A549 (cell line): ENCODE measurements around the gene TOMM20L. TPM values are rescaled to one million over a fixed set of nuclear protein-coding genes. Genes with fewer than 3 reads are reported as not detected.

Experiments used
- ATAC-seq, 2 experiments: fragments of 200-7000 bp in 1 of 2; fragments of >200 bp in 1 of 2; cut with Nextera tagmentation in 1 of 2; cut with Tn5 transposase in 1 of 2; 3 replicates each; pipeline versions ENCODE4 v1.8.0 to v1.9.1; 2018 to 2020; ENCODE audit warnings: mild to moderate bottlenecking in 1 of 2, moderate library complexity in 1 of 2
- CTCF ChIA-PET: fragments of 300-600 bp; sonication (Branson Sonifier 250); formaldehyde crosslinking; extraction: SDS; loops from one replicate; lab custom pipeline; 2021; ENCODE audit warnings: antibody characterized with exemption, inconsistent platforms; lab: Yijun Ruan, JAX
- POLR2A ChIA-PET: fragments of 350-600 bp; formaldehyde crosslinking; extraction: SDS; loops from one replicate; lab custom pipeline; 2021; ENCODE audit warnings: antibody characterized with exemption, inconsistent platforms; lab: Yijun Ruan, JAX
- DNase-seq, 2 experiments: peaks; one replicate each; pipeline versions ENCODE4 v3.0.0 to v3.0.0-alpha.2; 2011 to 2016; ENCODE audit warnings: low read depth in 1 of 2, low spot score in 1 of 2
- FAIRE-seq: peaks from 2 replicates; lab custom pipeline; 2011; peaks lifted over from hg19 to GRCh38; lab: Jason Lieb, UNC
- H3K27ac ChIP-seq, 2 experiments: fragments of >200 bp; sonication (Bioruptor Twin); formaldehyde crosslinking; 3 replicates each; pipeline ENCODE4 v1.5.1; 2016 to 2017
- H3K4me1 ChIP-seq: fragments of >200 bp; sonication (Bioruptor Twin); formaldehyde crosslinking; 3 replicates; pipeline ENCODE4 v1.6.1; 2016
- H3K4me2 ChIP-seq: fragments of >200 bp; sonication (Bioruptor Twin); formaldehyde crosslinking; 3 replicates; pipeline ENCODE4 v1.6.1; 2016
- H3K4me3 ChIP-seq: fragments of >200 bp; sonication (Bioruptor Twin); formaldehyde crosslinking; 3 replicates; pipeline ENCODE4 v1.5.1; 2016
- H3K9me3 ChIP-seq: fragments of >200 bp; sonication (Bioruptor Twin); formaldehyde crosslinking; 3 replicates; pipeline ENCODE4 v1.6.1; 2016
- BCL3 ChIP-seq: fragments of >200 bp; sonication (Bioruptor Twin); formaldehyde crosslinking; IDR thresholded peaks from 3 replicates; pipeline ENCODE4 v1.6.1; 2016
- CBX2 ChIP-seq: fragments of 200-600 bp; sonication (generic); IDR thresholded peaks from 2 replicates; pipeline ENCODE4 v1.6.1; 2016; ENCODE audit warnings: low read depth, mild to moderate bottlenecking, borderline replicate concordance
- CBX8 ChIP-seq: fragments of 200-600 bp; sonication (generic); IDR thresholded peaks from 2 replicates; pipeline ENCODE4 v1.6.1; 2016
- CEBPB ChIP-seq, 2 experiments: fragments of >200 bp in 1 of 2; sonication (Bioruptor Twin) in 1 of 2; formaldehyde crosslinking in 1 of 2; IDR thresholded peaks; 2 replicates each; pipeline ENCODE4 v1.6.1; 2012 to 2016
- CHD4 ChIP-seq: fragments of 200-600 bp; sonication (generic); IDR thresholded peaks from 2 replicates; pipeline ENCODE4 v1.6.1; 2016; ENCODE audit warnings: antibody characterized with exemption, mild to moderate bottlenecking, borderline replicate concordance
- E2F6 ChIP-seq: IDR thresholded peaks from 2 replicates; pipeline ENCODE4 v1.6.1; 2012; ENCODE audit warnings: low read depth, borderline replicate concordance
- EHF ChIP-seq: fragments of 250-450 bp; sonication (Bioruptor Pico); IDR thresholded peaks from 2 replicates; pipeline ENCODE4 v1.5.0; 2020; ENCODE audit warnings: mild to moderate bottlenecking
- ESRRA ChIP-seq: fragments of 150-350 bp; IDR thresholded peaks from 2 replicates; pipeline ENCODE4 v1.6.1; 2014; ENCODE audit warnings: mild to moderate bottlenecking, low read length, borderline replicate concordance
- FOSB ChIP-seq: fragments of 250-450 bp; sonication (Bioruptor Pico); IDR thresholded peaks from 2 replicates; pipeline ENCODE4 v1.5.0; 2020; ENCODE audit warnings: mild to moderate bottlenecking, moderate library complexity
- FOSL2 ChIP-seq, 2 experiments: fragments of 450-650 bp in 1 of 2; fragments of >200 bp in 1 of 2; sonication (Bioruptor Twin) in 1 of 2; formaldehyde crosslinking; IDR thresholded peaks; 2 replicates each; pipeline versions ENCODE4 v1.5.0 to v1.6.1; 2016 to 2020; ENCODE audit warnings: mild to moderate bottlenecking in 1 of 2, moderate library complexity in 1 of 2
- FOXS1 ChIP-seq: fragments of 250-450 bp; sonication (Bioruptor Pico); IDR thresholded peaks from 2 replicates; pipeline ENCODE4 v1.5.0; 2020; ENCODE audit warnings: mild to moderate bottlenecking, moderate library complexity
- GATA3 ChIP-seq: IDR thresholded peaks from 2 replicates; pipeline ENCODE4 v1.6.1; 2012; ENCODE audit warnings: borderline replicate concordance
- HEYL ChIP-seq: fragments of 250-450 bp; sonication (Bioruptor Pico); IDR thresholded peaks from 2 replicates; pipeline ENCODE4 v1.8.0; 2021; ENCODE audit warnings: mild to moderate bottlenecking, moderate library complexity
- HOXB13 ChIP-seq: fragments of 250-450 bp; sonication (Bioruptor Pico); IDR thresholded peaks from 2 replicates; pipeline ENCODE4 v1.5.0; 2020; ENCODE audit warnings: low read depth, mild to moderate bottlenecking, moderate library complexity
- HOXB5 ChIP-seq: fragments of 250-450 bp; sonication (Bioruptor Pico); IDR thresholded peaks from 2 replicates; pipeline ENCODE4 v1.5.0; 2020; ENCODE audit warnings: mild to moderate bottlenecking, moderate library complexity
- JUN ChIP-seq, 2 experiments: fragments of >200 bp; sonication (Bioruptor Twin); formaldehyde crosslinking; IDR thresholded peaks; 2 replicates in 1 of 2; 3 replicates in 1 of 2; pipeline ENCODE4 v1.6.1; 2016 to 2017
- JUNB ChIP-seq: fragments of >200 bp; sonication (Bioruptor Twin); formaldehyde crosslinking; IDR thresholded peaks from 2 replicates; pipeline ENCODE4 v1.6.1; 2016
- KDM1A ChIP-seq: fragments of 200-600 bp; sonication (generic); IDR thresholded peaks from 2 replicates; pipeline ENCODE4 v1.6.1; 2016; ENCODE audit warnings: low read depth, mild to moderate bottlenecking
- MAFK ChIP-seq: fragments of 450-650 bp; IDR thresholded peaks from 2 replicates; pipeline ENCODE4 v1.6.1; 2014; ENCODE audit not compliant: partially characterized antibody
- MAZ ChIP-seq: fragments of 150-350 bp; IDR thresholded peaks from 2 replicates; pipeline ENCODE4 v1.6.1; 2014; ENCODE audit warnings: antibody characterized with exemption, low read depth, low read length, borderline replicate concordance
- NFE2L2 ChIP-seq: fragments of 150-350 bp; conservative IDR thresholded peaks from 2 replicates; pipeline ENCODE4 v1.6.1; 2014; ENCODE audit warnings: low read length
- NPAS2 ChIP-seq: fragments of 250-450 bp; sonication (Bioruptor Pico); IDR thresholded peaks from 2 replicates; pipeline ENCODE4 v1.8.0; 2022; ENCODE audit warnings: mild to moderate bottlenecking, moderate library complexity, borderline replicate concordance
- NR3C1 ChIP-seq: fragments of >200 bp; sonication (Bioruptor Twin); formaldehyde crosslinking; IDR thresholded peaks from 3 replicates; pipeline ENCODE4 v1.6.1; 2017
- POLR2A ChIP-seq: IDR thresholded peaks from 2 replicates; pipeline ENCODE4 v1.6.1; 2012; ENCODE audit warnings: mild to moderate bottlenecking, low read length
- RCOR1 ChIP-seq: fragments of 150-350 bp; IDR thresholded peaks from 2 replicates; pipeline ENCODE4 v1.6.1; 2014; ENCODE audit warnings: antibody characterized with exemption, low read length, low read depth
- REST ChIP-seq: fragments of 200-600 bp; sonication (generic); IDR thresholded peaks from 2 replicates; pipeline ENCODE4 v1.6.1; 2016; ENCODE audit warnings: antibody characterized with exemption, mild to moderate bottlenecking, moderate library complexity
- RNF2 ChIP-seq: fragments of 200-600 bp; sonication (generic); IDR thresholded peaks from 2 replicates; pipeline ENCODE4 v1.6.1; 2016; ENCODE audit warnings: low read depth, mild to moderate bottlenecking, antibody characterized with exemption, moderate library complexity, borderline replicate concordance
- SREBF2 ChIP-seq: fragments of 450-650 bp; IDR thresholded peaks from 2 replicates; pipeline ENCODE4 v1.6.1; 2014; ENCODE audit warnings: mild to moderate bottlenecking, moderate library complexity
- ZFP36 ChIP-seq: fragments of 450-650 bp; IDR thresholded peaks from 2 replicates; pipeline ENCODE4 v1.6.1; 2014; ENCODE audit warnings: borderline replicate concordance; ENCODE audit not compliant: partially characterized antibody
- WGBS: methylation state at CpG from one replicate; pipeline ENCODE4 v1.1.6; 2017; ENCODE audit errors: missing lambda C conversion rate; 5-methylcytosine and 5-hydroxymethylcytosine counted together
- polyA plus RNA-seq, 4 experiments: library from polyadenylated mRNA; depleted of rRNA in 3 of 4; stranded (reverse); fragments of >200 nt; fragmentation: RNase III in 1 of 4; extraction: RNeasy Plus Mini Kit Qiagen cat#74134 plus additional on column Dnase treatment in 1 of 4; gene quantifications; 2 replicates in 3 of 4; 3 replicates in 1 of 4; pipeline ENCODE4 v1.2.3, GENCODE V29; 2011 to 2017

The TOMM20L gene
- polyA plus RNA-seq, 2 of the 4 experiments (the other 2 are of a cell fraction), result not detected

GRCh38 chr14:58376791-58377190 lies 18.9 kb upstream of the TOMM20L start:
- H3K27ac ChIP-seq, result no peak overlapping the region
- CTCF ChIA-PET, result interaction anchor here (1.7 kb wide), 1 partner anchor 9 kb away, joined by 4 read pairs; no protein-coding TSS in a partner anchor
- FAIRE-seq (no peak), ATAC-seq (no peak), DNase-seq (no peak)
- no peaks in the 10 kb centered on the region for H3K9me3 ChIP-seq
- no peak overlapping the region for H3K4me2 ChIP-seq
- TF ChIP-seq SREBF2 (no peak), FOSL2 (IDR thresholded peaks at IDR 0.05) (no peak), FOSL2 (CRISPR knock-in tag; IDR thresholded peaks at IDR 0.05) (no peak), JUN (IDR thresholded peaks at IDR 0.05) (no peak), E2F6 (no peak), CHD4 (no peak), GATA3 (no peak), JUNB (no peak), BCL3 (no peak), FOSB (CRISPR knock-in tag) (no peak), FOXS1 (CRISPR knock-in tag) (no peak), REST (no peak), KDM1A (no peak), CBX8 (no peak), POLR2A (no peak), MAZ (no peak), RNF2 (no peak), HOXB5 (CRISPR knock-in tag) (no peak)
- TF ChIP-seq, all 56 proteins: peak for 0
- POLR2A ChIA-PET, result no interaction called here
- Histone ChIP-seq H3K4me3 (no peak overlapping the region), H3K4me1 (no peaks in the 10 kb centered on the region)

- ChIA-PET CTCF (no interaction called here), POLR2A (no interaction called here)
- Histone ChIP-seq H3K4me3 (no peak overlapping the region), H3K27ac (no peak overlapping the region), H3K4me2 (no peak overlapping the region), H3K9me3 (no peaks in the 10 kb centered on the region), H3K4me1 (peaks cover 5% of the 10 kb centered on the region; the same call in 2 of the 3 replicates)
- WGBS, result 61% methylated on average over 2 of the region's 2 CpGs
- no peak for FAIRE-seq
- ATAC-seq, result no peak
- DNase-seq, result no peak
- TF ChIP-seq HEYL (CRISPR knock-in tag) (no peak), EHF (no peak), ESRRA (no peak), RCOR1 (no peak), RNF2 (no peak), NR3C1 (no peak), CEBPB (IDR thresholded peaks at IDR 0.05) (no peak), ZFP36 (no peak), HOXB5 (CRISPR knock-in tag) (no peak), HOXB13 (no peak), MAZ (no peak), POLR2A (no peak), MAFK (no peak), NFE2L2 (no peak), KDM1A (no peak), CHD4 (no peak), REST (no peak), CBX2 (no peak), NPAS2 (CRISPR knock-in tag) (no peak)
These were observed 4.9 kb upstream of the TOMM20L start for GRCh38 chr14:58390830-58391229.
